GM12878 (cell line): ENCODE measurements around the gene CFAP58. TPM values are rescaled to one million over a fixed set of nuclear protein-coding genes. Genes with fewer than 3 reads are reported as not detected.

Experiments used
- ATAC-seq: fragments of 200-7000 bp; cut with Tn5 transposase; 3 replicates; pipeline ENCODE4 v1.9.1; 2020; ENCODE audit warnings: mild to moderate bottlenecking, moderate library complexity
- BruUV-seq: library from RNA; stranded (reverse); fragments of 400-500 nt; replicated peaks from 2 replicates; lab custom pipeline; 2021; lab: Mats Ljungman, UMichigan
- CTCF ChIA-PET: fragments of 300-600 bp; sonication (Branson Sonifier 250); formaldehyde crosslinking; extraction: SDS; loops from one replicate; lab custom pipeline; 2021; ENCODE audit warnings: inconsistent platforms; lab: Yijun Ruan, JAX
- POLR2A ChIA-PET: fragments of 350-600 bp; formaldehyde crosslinking; extraction: SDS; loops from one replicate; lab custom pipeline; 2021; ENCODE audit warnings: inconsistent platforms; lab: Charles Lee
- RAD21 ChIA-PET: fragments of 300-600 bp; sonication (Branson Sonifier 250); formaldehyde crosslinking; loops from one replicate; lab custom pipeline; 2023; ENCODE audit warnings: antibody characterized with exemption; ENCODE audit not compliant: unreplicated experiment; lab: Charles Lee
- SMC1A ChIA-PET: fragments of 300-600 bp; sonication (Branson Sonifier 250); formaldehyde crosslinking; loops from one replicate; lab custom pipeline; 2023; ENCODE audit not compliant: unreplicated experiment, uncharacterized antibody; lab: Charles Lee
- DNase-seq: peaks from one replicate; pipeline ENCODE4 v3.0.0-alpha.2; 2011; ENCODE audit warnings: low read depth, low spot score
- FAIRE-seq: peaks from 3 replicates; lab custom pipeline; 2011; peaks lifted over from hg19 to GRCh38; lab: Jason Lieb, UNC
- H2AFZ ChIP-seq: 2 replicates; pipeline ENCODE4 v1.6.0; 2011; ENCODE audit warnings: low read depth, low read length, control low read depth; ENCODE audit not compliant: control insufficient read depth
- H3K27ac ChIP-seq: 2 replicates; pipeline ENCODE4 v1.5.1; 2011; ENCODE audit warnings: control low read depth; ENCODE audit not compliant: control insufficient read depth, insufficient read depth
- H3K27me3 ChIP-seq, 2 experiments: replicated peaks in 1 of 2; 2 replicates each; pipeline versions ENCODE4 v1.6.0 to v1.6.1; 2011; ENCODE audit warnings: low read length in 1 of 2; ENCODE audit not compliant: control insufficient read depth in 2 of 2, insufficient read depth in 2 of 2
- H3K36me3 ChIP-seq, 2 experiments: 2 replicates each; pipeline ENCODE4 v1.5.1; 2011; ENCODE audit warnings: low read length in 1 of 2; ENCODE audit not compliant: control insufficient read depth in 2 of 2, insufficient read depth in 2 of 2
- H3K4me1 ChIP-seq: 2 replicates; pipeline ENCODE4 v1.6.1; 2011; ENCODE audit warnings: mild to moderate bottlenecking, low read length, moderate library complexity, mixed read lengths; ENCODE audit not compliant: control insufficient read depth, insufficient read depth
- H3K4me2 ChIP-seq: 2 replicates; pipeline ENCODE4 v1.6.0; 2011; ENCODE audit warnings: control low read depth; ENCODE audit not compliant: control insufficient read depth, insufficient read depth
- H3K4me3 ChIP-seq: fragments of 200-600 bp; sonication (generic); 2 replicates; pipeline ENCODE4 v1.5.1; 2016
- H3K79me2 ChIP-seq: 2 replicates; pipeline ENCODE4 v1.6.0; 2011; ENCODE audit warnings: low read length; ENCODE audit not compliant: control insufficient read depth, insufficient read depth
- H3K9ac ChIP-seq: 2 replicates; pipeline ENCODE4 v1.8.0; 2011; ENCODE audit warnings: low read length, control low read depth, mixed read lengths; ENCODE audit not compliant: control insufficient read depth, insufficient read depth
- H3K9me3 ChIP-seq: replicated peaks from 3 replicates; pipeline ENCODE4 v1.5.1; 2011; ENCODE audit warnings: mild to moderate bottlenecking, low read length; ENCODE audit not compliant: control insufficient read depth, insufficient read depth
- H4K20me1 ChIP-seq: 2 replicates; pipeline ENCODE4 v1.6.0; 2011; ENCODE audit not compliant: control insufficient read depth, insufficient read depth
- BRCA1 ChIP-seq: IDR thresholded peaks from 2 replicates; pipeline ENCODE4 v1.6.1; 2011; ENCODE audit warnings: low read depth, low read length, improper control_type of control experiment
- EED ChIP-seq: sonication (generic); IDR thresholded peaks from 2 replicates; pipeline ENCODE4 v1.6.1; 2016; ENCODE audit warnings: antibody characterized with exemption, low read depth
- ETV6 ChIP-seq, 2 experiments: fragments of 450-650 bp in 1 of 2; IDR thresholded peaks in 1 of 2; conservative IDR thresholded peaks in 1 of 2; 2 replicates each; pipeline ENCODE4 v1.6.1; 2014; ENCODE audit warnings: antibody characterized with exemption in 1 of 2, borderline replicate concordance in 1 of 2, low read depth in 1 of 2, mild to moderate bottlenecking in 1 of 2, moderate library complexity in 1 of 2
- IKZF2 ChIP-seq, 2 experiments: fragments of 450-650 bp; IDR thresholded peaks; 2 replicates each; pipeline ENCODE4 v1.6.1; 2017; ENCODE audit warnings: mild to moderate bottlenecking in 2 of 2, moderate library complexity in 2 of 2
- MEF2A ChIP-seq: IDR thresholded peaks from 2 replicates; pipeline ENCODE4 v1.6.1; 2011; ENCODE audit warnings: low read depth, mild to moderate bottlenecking, low read length, moderate library complexity; ENCODE audit not compliant: insufficient read depth
- MEF2B ChIP-seq: fragments of 450-650 bp; IDR thresholded peaks from 2 replicates; pipeline ENCODE4 v1.6.1; 2018; ENCODE audit warnings: mild to moderate bottlenecking, moderate library complexity; ENCODE audit not compliant: partially characterized antibody, poor library complexity, severe bottlenecking
- MTA2 ChIP-seq: fragments of 450-650 bp; IDR thresholded peaks from 2 replicates; pipeline ENCODE4 v1.6.1; 2016; ENCODE audit warnings: low read depth, mild to moderate bottlenecking, moderate library complexity
- MXI1 ChIP-seq: fragments of 150-350 bp; IDR thresholded peaks from 2 replicates; pipeline ENCODE4 v1.6.1; 2011; ENCODE audit warnings: low read depth, mild to moderate bottlenecking, inconsistent platforms, low read length, improper control_type of control experiment
- NBN ChIP-seq: fragments of 450-650 bp; IDR thresholded peaks from 2 replicates; pipeline ENCODE4 v1.6.1; 2016
- NFIC ChIP-seq: IDR thresholded peaks from 2 replicates; pipeline ENCODE4 v1.6.1; 2012; ENCODE audit warnings: low read depth, mild to moderate bottlenecking, inconsistent platforms, low read length, moderate library complexity
- NR2C1 ChIP-seq: fragments of 450-650 bp; IDR thresholded peaks from 2 replicates; pipeline ENCODE4 v1.6.1; 2017; ENCODE audit warnings: antibody characterized with exemption, mild to moderate bottlenecking, moderate library complexity
- RCOR1 ChIP-seq: conservative IDR thresholded peaks from 2 replicates; pipeline ENCODE4 v1.6.1; 2012; ENCODE audit warnings: low read depth, low read length, improper control_type of control experiment
- SPI1 ChIP-seq: IDR thresholded peaks from 2 replicates; pipeline ENCODE4 v1.6.1; 2011; ENCODE audit warnings: low read depth, mild to moderate bottlenecking, low read length, moderate library complexity, borderline replicate concordance; ENCODE audit not compliant: insufficient read depth
- TAF1 ChIP-seq: IDR thresholded peaks from 2 replicates; pipeline ENCODE4 v1.6.1; 2011; ENCODE audit warnings: mild to moderate bottlenecking, low read depth, low read length, borderline replicate concordance
- TBL1XR1 ChIP-seq: IDR thresholded peaks from 2 replicates; pipeline ENCODE4 v1.6.1; 2012; ENCODE audit warnings: low read depth, low read length, improper control_type of control experiment
- WGBS: methylation state at CpG from one replicate; pipeline ENCODE4 v1.1.6; 2016; ENCODE audit warnings: low lambda C conversion rate; ENCODE audit not compliant: insufficient replicate concordance, insufficient coverage; ENCODE audit errors: missing lambda C conversion rate; 5-methylcytosine and 5-hydroxymethylcytosine counted together
- in situ Hi-C: fragments of 300-500 bp; cut with MboI; formaldehyde crosslinking; loops from 9 replicates; pipeline ENCODE4 v1.14.3; 2018; ENCODE audit warnings: mixed read lengths
- intact Hi-C: fragments of 100-400 bp; cut with micrococcal nuclease; formaldehyde crosslinking; loops from one replicate; pipeline ENCODE4 v1.14.2; 2022; ENCODE audit not compliant: unreplicated experiment
- polyA plus RNA-seq, 11 experiments: library from polyadenylated mRNA; depleted of rRNA in 4 of 11; unstranded in 6 of 11; stranded (reverse) in 5 of 11; fragments of >200 nt; fragmentation: Nextera tagmentation in 4 of 11; fragmentation: Illumina TruSeq in 1 of 11; extraction: Ambion mirVana in 4 of 11; extraction: Trizol in 1 of 11; gene quantifications; 1 replicate in 1 of 11; 2 replicates in 10 of 11; pipeline versions ENCODE4 v1.2.1 to v1.2.3, GENCODE V29; 2011 to 2016; ENCODE audit warnings: inconsistent platforms in 2 of 11, missing spikeins in 2 of 11, low read depth in 1 of 11
- total RNA-seq, 4 experiments: library from RNA; depleted of rRNA in 3 of 4; stranded (reverse); fragments of >200 nt in 3 of 4; fragmentation: Illumina TruSeq in 1 of 4; extraction: Trizol in 1 of 4; gene quantifications; 2 replicates each; pipeline versions ENCODE4 v1.2.1 to v1.2.3, GENCODE V29; 2013 to 2021
- TF ChIP-seq, protein P1 (sequence below): IDR thresholded peaks from 2 replicates; pipeline ENCODE4 v1.6.1; 2012; ENCODE audit warnings: low read depth, low read length, improper control_type of control experiment
- TF ChIP-seq, protein P2 (sequence below): fragments of 450-650 bp; IDR thresholded peaks from 2 replicates; pipeline ENCODE4 v1.6.1; 2017; ENCODE audit warnings: borderline replicate concordance
- TF ChIP-seq, protein P3 (sequence below): fragments of 450-650 bp; IDR thresholded peaks from 2 replicates; pipeline ENCODE4 v1.6.1; 2017; ENCODE audit warnings: mild to moderate bottlenecking

CFAP58 gene
- total and polyA plus RNA-seq, 10 of the 15 experiments (the other 5 are each of a cell fraction or from before 2014, with no cell fraction given) = 0.03 to 0.35 (median 0.21) TPM

DNA sequence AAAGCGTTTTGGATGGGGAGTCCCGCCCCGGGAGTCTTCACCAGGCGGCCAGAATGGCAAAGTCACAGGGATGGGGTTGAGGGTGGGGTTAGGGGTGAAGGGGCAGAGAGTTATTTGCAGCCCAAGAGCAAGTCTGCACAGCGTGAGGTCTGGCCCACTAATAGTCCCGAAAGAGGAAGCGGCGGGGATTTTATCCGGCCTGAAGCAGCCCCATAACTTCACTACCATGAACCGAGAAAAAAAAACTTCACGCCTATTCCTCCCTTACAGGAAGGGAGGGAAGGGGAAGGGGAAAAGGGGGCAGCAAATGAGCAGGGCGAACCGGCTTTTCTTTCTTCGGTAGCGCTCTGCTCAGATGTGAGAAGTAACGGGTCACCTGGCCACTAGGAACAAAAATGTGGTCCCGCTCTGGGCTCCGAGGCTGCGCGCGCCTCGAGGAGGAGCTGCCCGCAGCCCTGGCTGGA is 16.1 kb upstream of the CFAP58 start:
- peak overlapping the region; percentile 94 for H3K4me3 ChIP-seq
- no peak for FAIRE-seq
- peak overlapping the region; percentile 96 for H3K27ac ChIP-seq
- BruUV-seq = no TSS peak
- H3K4me2 ChIP-seq = peak overlapping the region; percentile 98
- peaks cover 14% of the 10 kb centered on the region for H4K20me1 ChIP-seq
- peaks cover 54% of the 10 kb centered on the region for H3K79me2 ChIP-seq
- SMC1A ChIA-PET = interaction anchor here (1.9 to 7.0 kb wide), 5 partner anchors 8 to 31 kb away, joined by 5 to 58 read pairs (median 12); no protein-coding TSS in a partner anchor
- H3K36me3 ChIP-seq = peaks cover 0 to 5% of the 10 kb centered on the region in 2 experiments; a peak in 2 of 4 replicates
- H3K9ac ChIP-seq = peak overlapping the region; percentile 91
- WGBS = 0% methylated on average over 23 of the region's 23 CpGs
- intact Hi-C loops (loop anchor here (2.0 to 10.0 kb wide), 3 partner anchors 29 to 643 kb away; partner anchors contain the start of gene STN1), in situ Hi-C loops (no loop called here)
- peak overlapping the region; percentile 86 for H2AFZ ChIP-seq
- H3K4me1 ChIP-seq = peaks cover 22% of the 10 kb centered on the region
- no peak for DNase-seq
- RAD21 ChIA-PET = interaction anchor here (0.8 to 5.7 kb wide), 5 partner anchors 8 to 34 kb away, joined by 3 to 39 read pairs (median 8); no protein-coding TSS in a partner anchor
- POLR2A ChIA-PET = interaction anchor here (0.8 to 2.8 kb wide), 4 partner anchors 10 to 83 kb away, joined by 4 to 6 read pairs (median 5); partner anchors contain the start of gene GSTO1
- CTCF ChIA-PET = interaction anchor here (0.8 to 7.2 kb wide), 7 partner anchors 8 to 45 kb away, joined by 3 to 111 read pairs (median 4); partner anchors contain the start of gene CFAP58
- no peaks in the 10 kb centered on the region for H3K9me3 ChIP-seq
- ATAC-seq = peak; percentile 68
- H3K27me3 ChIP-seq = no peaks in the 10 kb centered on the region
- TF ChIP-seq IKZF2 (IDR thresholded peaks at IDR 0.05) (peak; percentile 18 to 40; a peak in 3 of 4 replicates), SPI1 (peak; percentile 81), TAF1 (peak; percentile 42; the same call in 1 of the 2 replicates), TBL1XR1 (0 out of 2 replicates have a peak, but pooled peaks have one; percentile 24), MXI1 (0 out of 2 replicates have a peak, but pooled peaks have one; percentile 25), MTA2 (peak; percentile 38; the same call in 1 of the 2 replicates), RCOR1 (no peak), NR2C1 (peak; percentile 59; the same call in 1 of the 2 replicates), MEF2B (no peak), BRCA1 (no peak), EED (no peak; the same call in 1 of the 2 replicates), ETV6 (conservative IDR thresholded peaks at IDR 0.05 in 1 of 2, IDR thresholded peaks at IDR 0.05 in 1 of 2; ENCODE audit: borderline replicate concordance in 1 of 2, low read depth in 1 of 2) (peak in 1 of 2 experiments; percentile 59; a peak in 2 of 4 replicates), NFIC (no peak), NBN (0 out of 2 replicates have a peak, but pooled peaks have one; percentile 10), MEF2A (0 out of 2 replicates have a peak, but pooled peaks have one; percentile 32)
- TF ChIP-seq, protein P1, sequence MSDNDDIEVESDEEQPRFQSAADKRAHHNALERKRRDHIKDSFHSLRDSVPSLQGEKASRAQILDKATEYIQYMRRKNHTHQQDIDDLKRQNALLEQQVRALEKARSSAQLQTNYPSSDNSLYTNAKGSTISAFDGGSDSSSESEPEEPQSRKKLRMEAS = 0 out of 2 replicates have a peak, but pooled peaks have one; percentile 4
- TF ChIP-seq, protein P2, sequence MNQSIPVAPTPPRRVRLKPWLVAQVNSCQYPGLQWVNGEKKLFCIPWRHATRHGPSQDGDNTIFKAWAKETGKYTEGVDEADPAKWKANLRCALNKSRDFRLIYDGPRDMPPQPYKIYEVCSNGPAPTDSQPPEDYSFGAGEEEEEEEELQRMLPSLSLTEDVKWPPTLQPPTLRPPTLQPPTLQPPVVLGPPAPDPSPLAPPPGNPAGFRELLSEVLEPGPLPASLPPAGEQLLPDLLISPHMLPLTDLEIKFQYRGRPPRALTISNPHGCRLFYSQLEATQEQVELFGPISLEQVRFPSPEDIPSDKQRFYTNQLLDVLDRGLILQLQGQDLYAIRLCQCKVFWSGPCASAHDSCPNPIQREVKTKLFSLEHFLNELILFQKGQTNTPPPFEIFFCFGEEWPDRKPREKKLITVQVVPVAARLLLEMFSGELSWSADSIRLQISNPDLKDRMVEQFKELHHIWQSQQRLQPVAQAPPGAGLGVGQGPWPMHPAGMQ = no peak
- TF ChIP-seq, protein P3, sequence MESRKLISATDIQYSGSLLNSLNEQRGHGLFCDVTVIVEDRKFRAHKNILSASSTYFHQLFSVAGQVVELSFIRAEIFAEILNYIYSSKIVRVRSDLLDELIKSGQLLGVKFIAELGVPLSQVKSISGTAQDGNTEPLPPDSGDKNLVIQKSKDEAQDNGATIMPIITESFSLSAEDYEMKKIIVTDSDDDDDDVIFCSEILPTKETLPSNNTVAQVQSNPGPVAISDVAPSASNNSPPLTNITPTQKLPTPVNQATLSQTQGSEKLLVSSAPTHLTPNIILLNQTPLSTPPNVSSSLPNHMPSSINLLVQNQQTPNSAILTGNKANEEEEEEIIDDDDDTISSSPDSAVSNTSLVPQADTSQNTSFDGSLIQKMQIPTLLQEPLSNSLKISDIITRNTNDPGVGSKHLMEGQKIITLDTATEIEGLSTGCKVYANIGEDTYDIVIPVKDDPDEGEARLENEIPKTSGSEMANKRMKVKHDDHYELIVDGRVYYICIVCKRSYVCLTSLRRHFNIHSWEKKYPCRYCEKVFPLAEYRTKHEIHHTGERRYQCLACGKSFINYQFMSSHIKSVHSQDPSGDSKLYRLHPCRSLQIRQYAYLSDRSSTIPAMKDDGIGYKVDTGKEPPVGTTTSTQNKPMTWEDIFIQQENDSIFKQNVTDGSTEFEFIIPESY = no peak
